Epithelial cell of esophagus (primary cell): ENCODE measurements around the gene SPAG4.

Experiments
- DNase-seq: peaks from one replicate; pipeline ENCODE4 v3.0.0; 2010; ENCODE audit warnings: low read depth
- H3K4me3 ChIP-seq: 2 replicates; pipeline ENCODE4 v1.5.1; 2011; ENCODE audit warnings: mild to moderate bottlenecking, low read length, control low read depth
- TF ChIP-seq, protein P1 (sequence below): IDR thresholded peaks from 2 replicates; pipeline ENCODE4 v1.5.1; 2011; ENCODE audit warnings: low read depth, mild to moderate bottlenecking, low read length, control low read depth, inconsistent platforms; ENCODE audit not compliant: insufficient read depth; ENCODE audit errors: missing control alignments

Gene SPAG4

DNA sequence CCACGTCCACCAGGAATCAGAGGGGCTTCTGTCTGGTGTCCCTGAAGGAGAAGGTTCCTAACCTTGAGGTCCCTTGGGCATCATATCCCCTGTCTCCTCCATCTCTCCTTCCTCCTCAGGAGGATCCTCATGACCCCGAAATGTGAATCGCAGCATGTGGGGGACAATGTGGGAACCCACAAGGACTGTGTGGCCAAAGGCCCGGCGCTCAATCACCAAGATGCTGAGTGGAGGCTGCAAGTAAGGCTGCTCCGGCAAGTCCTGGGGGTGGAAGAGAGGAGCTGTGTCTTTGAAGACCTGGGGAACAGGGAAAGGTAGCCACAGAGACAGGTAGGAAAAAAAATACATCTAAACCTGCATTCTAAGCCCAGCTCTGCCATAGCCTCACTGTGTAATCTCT is 36.4 kb upstream of the SPAG4 start:
- DNase-seq, result no peak
- TF ChIP-seq, protein P1, sequence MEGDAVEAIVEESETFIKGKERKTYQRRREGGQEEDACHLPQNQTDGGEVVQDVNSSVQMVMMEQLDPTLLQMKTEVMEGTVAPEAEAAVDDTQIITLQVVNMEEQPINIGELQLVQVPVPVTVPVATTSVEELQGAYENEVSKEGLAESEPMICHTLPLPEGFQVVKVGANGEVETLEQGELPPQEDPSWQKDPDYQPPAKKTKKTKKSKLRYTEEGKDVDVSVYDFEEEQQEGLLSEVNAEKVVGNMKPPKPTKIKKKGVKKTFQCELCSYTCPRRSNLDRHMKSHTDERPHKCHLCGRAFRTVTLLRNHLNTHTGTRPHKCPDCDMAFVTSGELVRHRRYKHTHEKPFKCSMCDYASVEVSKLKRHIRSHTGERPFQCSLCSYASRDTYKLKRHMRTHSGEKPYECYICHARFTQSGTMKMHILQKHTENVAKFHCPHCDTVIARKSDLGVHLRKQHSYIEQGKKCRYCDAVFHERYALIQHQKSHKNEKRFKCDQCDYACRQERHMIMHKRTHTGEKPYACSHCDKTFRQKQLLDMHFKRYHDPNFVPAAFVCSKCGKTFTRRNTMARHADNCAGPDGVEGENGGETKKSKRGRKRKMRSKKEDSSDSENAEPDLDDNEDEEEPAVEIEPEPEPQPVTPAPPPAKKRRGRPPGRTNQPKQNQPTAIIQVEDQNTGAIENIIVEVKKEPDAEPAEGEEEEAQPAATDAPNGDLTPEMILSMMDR, result no peak
- no peak overlapping the region for H3K4me3 ChIP-seq

DNA sequence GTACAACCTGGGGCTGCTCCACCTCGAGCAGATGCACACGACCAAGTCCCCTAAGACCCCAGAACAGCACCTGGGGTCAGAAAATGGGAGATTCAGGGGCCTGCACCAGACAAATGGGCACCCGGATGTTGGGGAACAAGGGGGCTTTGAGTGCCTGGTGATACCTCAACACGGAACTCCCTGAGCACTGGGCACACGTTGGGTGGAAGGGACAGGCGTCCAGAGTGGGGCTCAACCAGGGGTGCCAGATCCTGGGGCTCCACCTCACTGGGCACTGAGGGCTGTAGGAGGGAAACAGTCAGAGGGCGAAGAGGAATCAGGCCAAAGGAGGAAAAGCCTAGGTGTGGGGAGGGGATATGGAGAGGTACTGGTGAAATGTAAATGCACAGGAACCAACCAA is 33.5 kb upstream of the SPAG4 start:
- H3K4me3 ChIP-seq, result no peak overlapping the region
- TF ChIP-seq, protein P1, result no peak
- no peak for DNase-seq

DNA sequence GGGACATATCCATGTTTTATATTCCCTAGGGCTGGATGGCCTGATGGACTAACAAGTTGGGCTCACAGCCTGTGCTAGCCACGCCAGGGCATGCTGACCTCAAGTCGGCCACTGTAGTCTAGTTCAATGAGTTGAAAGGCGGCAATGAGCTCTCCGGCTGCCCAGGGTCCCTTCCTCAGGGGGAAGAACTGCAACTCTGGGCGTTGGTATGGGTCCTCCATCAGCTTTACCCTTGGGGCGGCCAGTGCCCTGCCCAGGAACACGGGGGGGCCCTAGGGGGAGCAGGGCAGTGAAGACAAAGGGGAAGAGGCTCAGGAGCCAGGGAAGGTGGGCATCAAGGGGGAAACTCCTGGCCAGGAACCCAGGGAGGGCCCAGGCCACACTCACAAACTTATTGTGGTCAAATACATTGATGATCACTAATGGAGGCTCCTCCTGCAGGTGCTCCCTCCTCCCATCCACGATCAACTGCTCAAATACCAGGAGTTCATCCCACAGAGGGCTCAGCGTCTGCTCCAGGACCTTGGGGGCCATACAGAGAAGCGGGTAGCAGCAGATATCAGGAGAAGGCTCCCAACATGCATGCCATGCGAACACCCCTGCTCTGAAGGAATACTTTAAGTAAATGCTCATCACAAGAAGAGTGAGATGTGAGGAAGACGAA is 32.8 kb upstream of the SPAG4 start:
- TF ChIP-seq, protein P1, result no peak
- no peak overlapping the region for H3K4me3 ChIP-seq
- DNase-seq, result no peak

DNA sequence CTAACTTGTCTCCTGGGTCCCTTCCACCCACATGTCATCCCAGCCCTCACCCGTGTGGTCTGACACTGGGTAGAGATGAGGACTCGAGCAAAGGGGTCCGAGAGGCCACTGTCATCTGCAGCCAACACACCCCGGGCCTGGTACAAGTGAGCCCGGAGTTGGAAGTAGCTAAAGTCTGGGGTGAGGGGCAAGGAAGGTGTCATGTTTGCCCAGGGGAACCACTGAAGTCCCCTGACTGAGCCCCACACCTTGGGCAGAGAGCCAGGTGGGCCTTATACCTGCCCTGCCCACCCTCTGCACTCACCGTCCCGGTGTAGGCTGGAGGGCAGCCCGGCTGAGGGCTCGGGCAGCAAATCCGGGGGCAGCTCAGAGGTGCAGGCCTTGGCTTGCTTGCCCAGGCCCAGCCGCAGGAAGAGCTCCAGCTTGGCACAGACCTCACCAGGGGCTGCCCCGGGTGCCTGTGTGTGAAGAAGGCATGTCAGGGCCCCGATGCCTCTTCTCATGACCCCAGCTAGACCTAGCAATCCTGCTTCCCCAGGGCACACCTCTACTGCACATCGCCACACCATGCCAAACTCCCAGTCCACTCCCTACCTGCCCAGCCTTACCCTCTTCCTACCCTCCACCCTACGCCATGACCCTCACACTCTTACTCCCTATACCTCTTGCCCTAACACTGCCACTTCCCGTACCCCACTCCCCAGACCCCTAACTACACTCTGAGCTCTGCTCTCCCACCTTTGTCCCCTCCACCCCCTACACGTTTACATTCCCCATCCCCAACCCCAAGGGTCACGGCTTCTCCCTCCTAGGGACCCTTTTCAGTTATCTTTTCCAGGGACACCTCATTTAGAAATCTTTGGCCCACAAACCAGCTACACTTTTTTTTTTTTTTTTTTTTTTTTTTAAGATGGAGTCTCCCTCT is 31.7 kb upstream of the SPAG4 start:
- H3K4me3 ChIP-seq, result no peak overlapping the region
- DNase-seq, result no peak
- TF ChIP-seq, protein P1, result no peak

DNA sequence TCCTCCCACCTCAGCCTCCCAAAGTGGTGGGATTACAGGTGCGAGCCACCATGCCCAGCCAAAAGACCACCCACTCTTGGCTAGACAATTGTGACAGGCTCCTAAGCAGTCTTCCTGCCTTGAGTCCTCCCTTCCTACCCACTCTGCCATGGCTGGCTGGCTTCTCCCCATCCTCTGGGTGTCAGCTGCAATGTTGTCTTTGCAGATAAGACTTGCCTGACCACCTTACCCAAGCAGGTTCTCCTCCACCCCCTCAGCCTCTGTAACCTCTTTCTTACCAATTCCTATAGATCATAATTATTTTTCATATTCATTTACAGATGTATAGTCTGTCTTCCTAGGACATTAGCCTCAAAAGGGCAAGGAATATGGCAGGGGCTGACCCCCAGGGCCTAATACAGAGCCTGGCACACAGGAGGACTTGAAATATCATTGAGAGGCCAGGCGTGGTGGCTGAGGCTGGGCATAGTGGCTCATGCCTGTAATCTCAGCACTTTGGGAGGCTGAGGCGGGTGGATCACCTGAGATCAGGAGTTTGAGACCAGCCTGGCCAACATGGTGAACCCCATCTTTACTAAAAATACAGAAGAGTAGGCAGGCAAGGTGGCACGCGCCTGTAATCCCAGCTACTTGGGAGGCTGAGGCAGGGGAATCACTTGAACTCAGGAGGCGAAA is 28.7 kb upstream of the SPAG4 start:
- TF ChIP-seq, protein P1, result no peak
- no peak for DNase-seq

DNA sequence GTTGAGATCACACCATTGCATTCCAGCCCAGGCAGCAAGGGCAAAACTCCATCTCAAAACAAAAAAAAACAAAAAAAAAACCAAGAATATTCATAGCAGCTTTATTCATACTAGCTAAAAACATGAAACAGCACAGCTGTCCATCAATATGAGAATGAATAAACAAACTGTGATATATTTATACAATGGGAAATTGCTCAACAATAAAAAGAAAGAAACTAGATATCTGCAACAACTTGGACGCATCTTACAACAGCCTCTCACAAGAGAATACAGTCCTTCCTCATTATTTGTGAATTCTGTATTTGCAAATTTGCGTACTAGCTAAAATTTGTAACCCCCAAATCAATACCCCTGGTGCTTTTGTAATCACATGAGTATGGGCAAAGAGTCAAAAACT is 28.2 kb upstream of the SPAG4 start:
- DNase-seq, result no peak
- TF ChIP-seq, protein P1, result no peak
- H3K4me3 ChIP-seq, result no peak overlapping the region

More for the DNA sequence above, 28.7 kb upstream of the SPAG4 start:
- H3K4me3 ChIP-seq, result no peak overlapping the region
